ENCODE data around the gene ANKRD9.
"Not testable (repeated sequence)": the region's sequence is repeated elsewhere in the genome, so short reads cannot be mapped to it uniquely, and the experiment has no call there.

Gene ANKRD9
- 3.2 to 4.0 (median 3.6) reads per million in 4 donors for total RNA-seq

GRCh38 chr14:102509746-102510615, at the start of gene ANKRD9:
TSS of gene ANKRD9 (minus strand) at chr14:102509776. CDS start at chr14:102507889, 1,887 bp downstream.
- DNase-seq, result peak; percentile 75 to 93 (median 79)

- no peak for DNase-seq
Measured at GRCh38 chr14:102558556-102558955, 49.0 kb upstream of the ANKRD9 start.

GRCh38 chr14:102557434-102558226, 48.1 kb upstream of the ANKRD9 start:
- DNase-seq, result no peak

- no peak for DNase-seq
Measured at GRCh38 chr14:102556098-102556677, 46.6 kb upstream of the ANKRD9 start.

- DNase-seq, result peak in 4 of 5 donors; percentile 30 to 56 (median 51)
Measured at GRCh38 chr14:102554821-102555819, 45.5 kb upstream of the ANKRD9 start.

DNA sequence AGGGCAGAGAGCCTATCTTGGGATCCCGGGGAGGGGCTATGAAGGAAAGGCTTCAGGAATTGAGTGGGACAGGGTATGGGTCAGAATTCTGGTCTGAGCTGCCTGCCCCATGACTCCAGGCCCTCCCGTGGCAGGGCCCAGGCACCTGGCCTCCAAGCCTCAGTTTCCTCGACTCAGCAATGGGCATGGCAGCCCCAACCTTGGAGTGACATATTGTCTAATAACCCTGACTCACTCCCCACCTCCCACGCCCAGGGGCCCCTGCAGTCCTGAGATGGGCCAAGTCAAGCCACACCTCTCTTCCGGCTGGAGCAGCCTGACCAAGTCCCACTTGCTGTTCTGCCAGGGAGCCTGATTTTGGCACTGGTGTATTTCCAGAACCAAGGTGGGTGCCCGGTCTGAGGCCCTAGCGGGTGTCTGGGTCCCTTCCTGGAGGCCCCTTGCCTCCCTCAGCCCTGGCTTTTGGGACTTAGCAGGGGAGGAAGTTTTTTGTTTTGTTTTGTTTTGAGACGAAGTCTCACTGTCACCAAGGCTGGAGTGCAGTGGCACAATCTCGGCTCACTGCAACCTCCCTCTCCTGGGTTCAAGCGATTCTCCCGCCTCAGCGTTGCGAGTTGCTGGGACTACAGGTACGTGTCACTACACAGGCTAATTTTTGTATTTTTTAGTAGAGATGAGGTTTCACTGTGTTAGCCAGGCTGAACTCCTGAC, 42.6 kb upstream of the ANKRD9 start:
- no peak for DNase-seq

DNA sequence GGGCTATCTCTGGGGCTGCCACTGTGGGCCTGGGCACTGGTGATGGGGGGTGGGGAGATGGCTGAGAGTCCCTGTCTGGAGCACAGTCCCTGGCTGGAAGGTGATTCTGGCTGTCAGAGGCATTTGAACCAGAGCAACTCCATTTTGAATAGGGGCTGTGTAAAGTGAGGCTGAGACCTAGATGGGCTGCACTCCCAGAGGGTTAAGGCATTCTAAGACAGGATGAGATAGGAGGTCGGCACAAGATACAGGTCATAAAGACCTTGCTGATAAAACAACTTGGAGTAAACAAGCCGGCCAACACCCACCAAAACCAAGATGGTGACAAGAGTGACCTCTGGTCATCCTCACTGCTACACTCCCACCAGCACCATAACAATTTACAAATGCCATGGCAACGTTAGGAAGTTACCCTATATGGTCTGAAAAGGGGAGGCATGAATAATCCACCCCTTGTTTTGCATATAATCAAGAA, 41.4 kb upstream of the ANKRD9 start:
- not testable (repeated sequence) for DNase-seq

GRCh38 chr14:102548616-102549240, 39.2 kb upstream of the ANKRD9 start:
- DNase-seq, result no peak

DNA sequence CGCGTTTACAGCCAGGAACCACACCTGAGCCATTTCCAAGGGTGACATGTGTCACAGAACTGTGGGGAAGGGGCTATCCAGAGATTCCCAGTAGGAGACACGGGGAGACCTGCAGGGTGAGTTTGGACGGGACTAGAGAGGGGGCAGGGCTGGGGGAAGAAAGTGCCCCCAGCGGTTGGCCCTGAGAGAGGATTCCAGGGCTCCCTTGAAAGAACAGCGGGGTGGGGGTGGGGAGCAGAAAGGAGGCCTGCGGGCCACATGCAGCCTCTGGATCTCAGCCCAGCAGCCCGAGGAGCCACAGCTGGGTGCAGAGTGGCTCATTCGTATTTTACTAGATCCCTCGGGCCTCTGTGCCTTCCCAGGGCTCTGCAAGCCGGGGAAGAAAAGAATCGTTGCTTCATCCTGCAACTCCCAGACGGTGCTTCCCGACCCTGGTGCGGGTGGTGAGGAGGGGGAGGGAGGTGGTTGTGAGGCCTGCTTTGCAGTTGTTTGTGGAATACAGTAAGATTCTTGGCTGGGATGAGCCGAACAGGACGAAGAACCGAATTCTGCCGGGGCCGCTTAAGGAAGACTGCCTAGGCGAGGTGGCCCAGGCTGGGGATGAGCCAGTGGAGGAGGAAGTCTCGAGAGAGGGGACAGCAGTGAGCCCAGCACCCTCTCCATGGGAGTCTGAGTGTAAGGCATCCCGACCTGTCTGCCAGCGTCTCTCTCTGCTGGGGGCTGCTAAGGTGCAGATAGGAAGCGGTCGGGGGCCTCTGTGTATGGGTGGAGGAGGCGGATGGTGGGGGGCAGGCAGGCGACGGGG, 36.1 kb upstream of the ANKRD9 start:
- DNase-seq, result no peak

- peak in 1 of 5 donors; percentile 43 for DNase-seq
Measured at GRCh38 chr14:102544747-102545460, 35.3 kb upstream of the ANKRD9 start.

DNA sequence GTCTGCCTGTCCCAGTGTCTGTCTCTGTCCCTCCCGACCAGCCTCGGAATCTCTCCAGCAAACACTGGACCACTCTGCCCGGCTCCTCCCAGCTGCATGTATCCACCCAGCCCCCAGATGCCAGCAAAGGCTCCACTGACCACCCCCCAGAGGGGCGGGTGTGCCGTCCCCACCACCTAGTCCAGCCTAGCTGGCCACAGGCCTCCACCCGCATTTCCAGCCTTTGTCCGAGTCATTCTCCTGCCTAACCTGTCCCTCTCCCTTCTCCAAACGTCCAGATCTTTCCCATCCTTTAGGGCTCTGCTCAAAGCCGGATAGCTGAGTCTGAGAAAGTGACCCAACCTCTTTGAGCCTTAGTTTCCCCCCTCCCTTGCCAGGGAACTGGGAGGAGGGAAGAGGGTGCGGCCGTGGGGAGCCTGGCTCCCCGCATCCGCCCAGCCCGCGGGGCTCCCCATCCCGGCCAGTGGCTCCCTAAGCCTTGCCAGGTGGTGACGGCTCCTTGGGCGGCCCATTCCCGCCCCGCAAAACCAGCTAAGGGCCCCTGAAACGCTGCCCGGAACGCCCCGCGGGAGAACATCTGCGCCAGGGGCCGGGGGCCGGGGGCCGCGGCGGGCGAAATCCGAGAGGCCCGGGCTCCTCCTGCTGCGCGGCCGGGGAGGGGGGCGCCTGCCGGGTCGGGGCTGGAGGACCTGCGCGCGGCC, 34.6 kb upstream of the ANKRD9 start:
- DNase-seq, result no peak

DNA sequence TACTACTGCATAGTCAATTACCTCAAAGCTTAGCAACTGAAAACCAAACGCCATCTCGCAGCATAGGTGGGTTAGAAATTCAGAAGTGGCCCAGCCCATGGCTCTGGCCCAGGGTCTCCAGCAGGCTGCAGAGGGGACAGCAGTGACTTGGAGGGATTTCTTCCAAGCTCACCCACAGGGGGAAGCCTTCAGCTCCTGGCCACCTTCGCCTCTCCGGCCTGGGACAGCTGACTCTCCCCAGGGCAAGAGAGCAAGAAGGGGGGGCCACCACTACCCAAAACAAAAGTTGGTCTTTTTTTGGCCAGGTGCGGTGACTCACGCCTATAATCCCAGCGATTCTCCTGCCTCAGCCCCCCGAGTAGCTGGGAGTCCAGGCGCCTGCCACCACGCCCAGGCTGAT, 32.2 kb upstream of the ANKRD9 start:
- DNase-seq, result no peak

- not testable (repeated sequence) for DNase-seq
Measured at GRCh38 chr14:102541029-102541491, 31.5 kb upstream of the ANKRD9 start.

DNA sequence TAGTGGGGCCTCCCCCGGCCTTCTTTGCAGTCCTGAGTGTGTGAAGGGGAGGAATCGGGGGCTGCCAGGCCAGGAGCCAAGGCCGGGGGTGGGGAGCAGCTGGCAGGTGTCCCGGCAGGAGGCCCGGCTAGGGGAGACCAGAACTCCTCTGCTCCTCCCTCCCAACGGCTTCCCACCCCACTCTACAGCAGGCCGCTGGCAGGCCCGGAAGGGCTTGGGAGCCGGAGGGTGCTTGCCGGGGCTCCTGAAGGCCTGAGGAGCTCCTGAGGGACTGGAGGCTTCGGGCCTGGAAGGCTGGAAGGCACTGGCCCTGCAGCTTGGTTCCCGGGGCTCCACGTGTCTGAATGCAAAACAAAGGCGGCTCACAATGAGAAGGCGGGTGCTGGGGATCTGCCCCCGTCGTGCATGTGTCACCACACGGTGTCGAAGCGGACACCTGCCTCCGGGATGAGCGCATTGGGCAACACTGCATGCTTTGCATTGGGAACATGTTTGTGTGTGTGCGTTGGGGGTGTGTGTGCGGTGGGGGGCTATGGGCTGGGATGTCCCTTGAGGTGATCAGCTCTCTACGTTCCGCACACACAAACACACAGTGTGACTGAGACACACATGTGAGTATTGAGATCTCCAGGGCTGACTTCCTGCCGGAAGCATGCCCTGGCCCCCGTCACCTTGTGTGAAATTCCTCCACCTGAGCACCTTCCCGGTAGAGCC, 30.9 kb upstream of the ANKRD9 start:
- no peak for DNase-seq

DNA sequence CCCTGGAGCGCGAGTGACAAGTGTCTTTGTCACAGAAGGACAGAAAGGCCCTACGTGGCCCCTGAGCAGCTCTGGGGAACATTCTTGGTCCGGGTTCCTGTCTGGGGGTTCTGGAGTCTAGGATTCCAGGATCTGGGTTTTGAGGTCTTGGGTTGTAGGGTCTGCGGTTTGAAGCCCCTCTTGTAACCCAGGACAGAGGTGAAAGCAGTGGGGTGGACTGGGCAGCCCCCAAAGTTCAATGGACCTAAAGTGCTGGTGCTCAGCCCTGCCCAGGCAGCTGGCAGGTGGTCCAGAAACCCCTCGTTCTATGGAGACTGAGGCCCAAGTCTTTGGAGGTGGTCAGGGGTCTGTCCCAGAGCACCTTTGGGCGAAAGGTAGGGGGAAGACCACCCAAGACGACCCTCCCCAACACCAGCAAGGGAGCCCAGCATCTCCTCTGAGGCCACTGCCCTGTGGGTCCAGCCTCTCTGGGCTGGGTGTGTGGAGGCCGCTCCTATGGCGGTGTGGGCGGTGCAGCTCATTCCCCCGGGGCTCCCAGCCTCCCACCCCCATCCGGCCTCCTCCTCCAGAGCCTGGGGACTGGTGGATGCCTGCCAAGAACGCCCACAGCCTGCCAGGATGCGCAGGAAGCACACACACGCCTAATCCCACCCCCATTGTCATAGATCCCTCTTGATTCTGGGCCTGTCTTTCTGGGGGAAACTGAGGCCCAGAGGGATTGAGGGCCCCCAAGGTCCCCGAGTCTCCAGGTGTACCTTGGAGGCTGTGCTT, 30.2 kb upstream of the ANKRD9 start:
- DNase-seq, result no peak

DNA sequence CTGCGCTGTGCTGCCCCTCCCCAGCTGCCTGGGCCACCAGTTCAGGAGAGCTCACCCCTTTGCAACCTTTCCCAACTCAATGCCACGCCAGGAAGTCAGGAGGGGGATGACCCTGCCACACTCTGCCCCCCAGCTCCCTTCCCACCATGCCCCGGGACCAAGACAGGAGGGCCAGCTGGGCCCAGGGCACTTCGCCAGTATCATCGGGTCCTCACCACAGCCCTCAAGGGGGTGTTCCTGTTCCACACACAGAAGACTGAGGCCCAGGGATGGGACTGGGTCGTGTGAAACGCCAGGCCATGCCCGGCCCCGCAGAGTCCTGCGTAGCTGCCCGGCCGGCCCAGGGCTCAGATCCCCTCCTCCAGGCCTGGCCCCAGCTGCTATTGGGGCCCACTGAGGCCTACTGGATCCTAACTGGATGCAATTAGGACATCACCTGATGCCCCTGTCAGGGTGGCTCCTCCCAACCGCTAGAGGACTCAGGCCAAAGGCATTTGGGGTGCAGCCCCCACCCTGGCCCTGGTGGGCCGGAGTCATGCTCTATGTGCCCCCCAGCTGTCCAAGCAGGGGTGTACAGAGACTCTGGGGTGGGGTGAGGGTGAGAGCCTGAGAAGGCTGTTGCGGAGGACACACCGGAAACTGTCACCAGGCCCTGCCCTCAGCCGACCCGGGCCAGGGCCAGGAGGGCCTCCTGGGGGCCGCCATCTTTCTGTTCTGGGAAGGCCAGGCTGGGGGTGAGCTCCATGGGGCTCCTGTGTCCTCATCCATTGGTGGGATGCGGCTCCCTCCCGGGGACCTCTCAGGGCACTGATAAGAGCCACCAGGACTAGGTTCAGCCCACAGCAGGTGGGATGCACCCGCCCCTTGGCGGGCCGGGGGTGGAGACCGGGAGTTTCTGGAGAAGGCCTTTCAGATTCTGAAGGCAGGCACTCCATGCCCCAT, 29.3 kb upstream of the ANKRD9 start:
- DNase-seq, result no peak
